Upper lobe of right lung (tissue), 1 donor: Measurements from ENCODE around the gene MYBPC3. TPM values are rescaled to one million over a fixed set of nuclear protein-coding genes. Genes with fewer than 3 reads are reported as not detected.

Experiments
- ATAC-seq: fragments of 200-7000 bp; cut with Tn5 transposase; one replicate; pipeline ENCODE4 v1.9.1; 2020; ENCODE audit warnings: mild to moderate bottlenecking, moderate library complexity
- DNase-seq: peaks from one replicate; pipeline ENCODE4 v3.0.0-alpha.2; 2020
- H3K27ac ChIP-seq: fragments of 200-600 bp; one replicate; pipeline ENCODE4 v1.8.0; 2022
- H3K27me3 ChIP-seq: fragments of 200-600 bp; one replicate; pipeline ENCODE4 v1.8.0; 2022; ENCODE audit warnings: mild to moderate bottlenecking
- H3K36me3 ChIP-seq: fragments of 200-600 bp; one replicate; pipeline ENCODE4 v1.8.0; 2022
- H3K4me1 ChIP-seq: fragments of 200-600 bp; one replicate; pipeline ENCODE4 v1.8.0; 2022
- H3K4me3 ChIP-seq: fragments of 200-600 bp; one replicate; pipeline ENCODE4 v1.8.0; 2022; ENCODE audit warnings: mild to moderate bottlenecking
- H3K9me3 ChIP-seq: fragments of 200-600 bp; one replicate; pipeline ENCODE4 v1.8.0; 2022
- CTCF ChIP-seq: fragments of 200-600 bp; IDR thresholded peaks from one replicate; pipeline ENCODE4 v1.8.0; 2022; ENCODE audit warnings: antibody characterized with exemption
- intact Hi-C: fragments of 100-400 bp; cut with DNase I; formaldehyde crosslinking; loops from one replicate; pipeline ENCODE4 v1.11.0; 2022
- total RNA-seq: library from RNA; stranded (reverse); fragmentation: NEBNext Ultra II Directional; extraction: Animal tissue kit (Norgen Biotek cat#: 25700); gene quantifications from one replicate; pipeline ENCODE4 v1.2.1, GENCODE V29; 2021
- donor health status: DM: no; HTN: yes; CAD: no; lungs with severe emphysema.

MYBPC3 gene
- total RNA-seq, 1 donor from 2014 or later: 0.96 TPM

GRCh38 chr11:47349521-47350095 is 2.9 kb downstream of the MYBPC3 start:
- intact Hi-C loops: loop anchor here (10.0 kb wide), 2 partner anchors 75 to 165 kb away; partner anchors contain the start of genes MADD and PACSIN3

GRCh38 chr11:47348859-47349258 is 3.6 kb downstream of the MYBPC3 start:
- Histone ChIP-seq H3K9me3 (no peaks in the 10 kb centered on the region), H3K4me1 (no peaks in the 10 kb centered on the region), H3K4me3 (no peak overlapping the region), H3K36me3 (no peaks in the 10 kb centered on the region), H3K27me3 (no peaks in the 10 kb centered on the region), H3K27ac (no peak overlapping the region)
- no peak for ATAC-seq
- intact Hi-C loops: no loop called here
- no peak for TF ChIP-seq CTCF
- no peak for DNase-seq

More at GRCh38 chr11:47349521-47350095, 2.9 kb downstream of the MYBPC3 start:
- H3K4me3 ChIP-seq: no peak overlapping the region
- ATAC-seq: no peak
- no peak for DNase-seq
- no peaks in the 10 kb centered on the region for H3K4me1 ChIP-seq
- no peak overlapping the region for H3K27ac ChIP-seq
- H3K9me3 ChIP-seq: no peaks in the 10 kb centered on the region
- H3K36me3 ChIP-seq: no peaks in the 10 kb centered on the region
- no peak for TF ChIP-seq CTCF
- no peaks in the 10 kb centered on the region for H3K27me3 ChIP-seq

- DNase-seq (no peak), ATAC-seq (no peak)
- no peak overlapping the region for H3K4me3 ChIP-seq
- intact Hi-C loops: no loop called here
- no peaks in the 10 kb centered on the region for H3K27me3 ChIP-seq
- H3K4me1 ChIP-seq: no peaks in the 10 kb centered on the region
- no peak overlapping the region for H3K27ac ChIP-seq
- no peak for TF ChIP-seq CTCF
- no peaks in the 10 kb centered on the region for H3K36me3 ChIP-seq
- H3K9me3 ChIP-seq: no peaks in the 10 kb centered on the region
These were observed 4.2 kb downstream of the MYBPC3 start for GRCh38 chr11:47348131-47348802.

GRCh38 chr11:47347137-47347536 is 5.4 kb downstream of the MYBPC3 start:
- H3K36me3 ChIP-seq: no peaks in the 10 kb centered on the region
- intact Hi-C loops: no loop called here
- no peaks in the 10 kb centered on the region for H3K27me3 ChIP-seq
- ATAC-seq: no peak
- no peak for DNase-seq
- no peaks in the 10 kb centered on the region for H3K4me1 ChIP-seq
- H3K4me3 ChIP-seq: no peak overlapping the region
- no peak for TF ChIP-seq CTCF
- H3K9me3 ChIP-seq: no peaks in the 10 kb centered on the region
- no peak overlapping the region for H3K27ac ChIP-seq

GRCh38 chr11:47345890-47346563 is 6.5 kb downstream of the MYBPC3 start:
- Histone ChIP-seq H3K27me3 (no peaks in the 10 kb centered on the region), H3K9me3 (no peaks in the 10 kb centered on the region), H3K36me3 (no peaks in the 10 kb centered on the region), H3K27ac (no peak overlapping the region), H3K4me1 (no peaks in the 10 kb centered on the region), H3K4me3 (no peak overlapping the region)
- TF ChIP-seq CTCF: no peak
- DNase-seq (no peak), ATAC-seq (no peak)
- intact Hi-C loops: no loop called here
